ENCODE results near the gene SKI. TPM values are rescaled to one million over a fixed set of nuclear protein-coding genes. Genes with fewer than 3 reads are reported as not detected.
"Not testable (repeated sequence)": the region's sequence is repeated elsewhere in the genome, so short reads cannot be mapped to it uniquely, and the experiment has no call there.

Gene SKI
- total RNA-seq, 1 donor from 2014 or later = 18.7 TPM

GRCh38 chr1:2290595-2291510 is 62.7 kb downstream of the SKI start:
- peak; percentile 88 for DNase-seq (ENCODE audit: low read depth, low spot score)

GRCh38 chr1:2291577-2291976 is 63.5 kb downstream of the SKI start:
- DNase-seq (ENCODE audit: low read depth, low spot score) = no peak

GRCh38 chr1:2292725-2293450 is 64.8 kb downstream of the SKI start:
- no peak for DNase-seq (ENCODE audit: low read depth, low spot score)

- no peak for DNase-seq (ENCODE audit: low read depth, low spot score)
Observed at GRCh38 chr1:2294033-2294724, 66.1 kb downstream of the SKI start.

- no peak for DNase-seq (ENCODE audit: low read depth, low spot score)
Observed at GRCh38 chr1:2294725-2295078, 66.6 kb downstream of the SKI start.

- DNase-seq (ENCODE audit: low read depth, low spot score) = no peak
Observed at GRCh38 chr1:2295526-2295925, 67.4 kb downstream of the SKI start.

- DNase-seq (ENCODE audit: low read depth, low spot score) = not testable (repeated sequence)
Observed at GRCh38 chr1:2296211-2296610, 68.1 kb downstream of the SKI start.

- no peak for DNase-seq (ENCODE audit: low read depth, low spot score)
Observed at GRCh38 chr1:2296614-2297013, 68.5 kb downstream of the SKI start.

- no peak for DNase-seq (ENCODE audit: low read depth, low spot score)
Observed at GRCh38 chr1:2297246-2298011, 69.3 kb downstream of the SKI start.

GRCh38 chr1:2298685-2299084 is 70.6 kb downstream of the SKI start:
- no peak for DNase-seq (ENCODE audit: low read depth, low spot score)

GRCh38 chr1:2299131-2299627 is 71.1 kb downstream of the SKI start:
- DNase-seq (ENCODE audit: low read depth, low spot score) = no peak

GRCh38 chr1:2300004-2300771 is 72.1 kb downstream of the SKI start:
- DNase-seq (ENCODE audit: low read depth, low spot score) = no peak

GRCh38 chr1:2300851-2301606 is 72.9 kb downstream of the SKI start:
- no peak for DNase-seq (ENCODE audit: low read depth, low spot score)

GRCh38 chr1:2301607-2302291 is 73.6 kb downstream of the SKI start:
- no peak for DNase-seq (ENCODE audit: low read depth, low spot score)

- DNase-seq (ENCODE audit: low read depth, low spot score) = no peak
Observed at GRCh38 chr1:2302292-2302925, 74.3 kb downstream of the SKI start.

- no peak for DNase-seq (ENCODE audit: low read depth, low spot score)
Observed at GRCh38 chr1:2303016-2303775, 75.1 kb downstream of the SKI start.

- no peak for DNase-seq (ENCODE audit: low read depth, low spot score)
Observed at GRCh38 chr1:2303781-2304180, 75.7 kb downstream of the SKI start.

- no peak for DNase-seq (ENCODE audit: low read depth, low spot score)
Observed at GRCh38 chr1:2304282-2304681, 76.2 kb downstream of the SKI start.

Measured in pulmonary artery endothelial cell (primary cell).